Colonic mucosa (tissue), 4 donors: Measurements from ENCODE around the gene PRRX1. TPM values are rescaled to one million over a fixed set of nuclear protein-coding genes. Genes with fewer than 3 reads are reported as not detected.

Source experiments
- DNase-seq: peaks from one replicate; pipeline ENCODE4 v3.0.0-alpha.2; 2020
- H3K27ac ChIP-seq: fragments of 200-600 bp; one replicate; pipeline ENCODE4 v1.8.0; 2021
- H3K27me3 ChIP-seq: fragments of 200-600 bp; one replicate; pipeline ENCODE4 v1.8.0; 2021
- H3K36me3 ChIP-seq: fragments of 200-600 bp; one replicate; pipeline ENCODE4 v1.8.0; 2021
- H3K4me1 ChIP-seq: fragments of 200-600 bp; one replicate; pipeline ENCODE4 v1.8.0; 2021; ENCODE audit warnings: mild to moderate bottlenecking
- H3K4me3 ChIP-seq: fragments of 200-600 bp; one replicate; pipeline ENCODE4 v1.8.0; 2021
- H3K9ac ChIP-seq, 2 donors: one replicate each; pipeline ENCODE4 v1.7.0; 2013; ENCODE audit warnings: control low read depth in 2 of 2, low read depth in 2 of 2, low read length in 2 of 2
- H3K9me3 ChIP-seq: fragments of 200-600 bp; one replicate; pipeline ENCODE4 v1.8.0; 2021
- CTCF ChIP-seq: fragments of 200-600 bp; IDR thresholded peaks from one replicate; pipeline ENCODE4 v1.8.0; 2022; ENCODE audit warnings: antibody characterized with exemption, mild to moderate bottlenecking
- intact Hi-C: fragments of 100-400 bp; cut with DNase I; formaldehyde crosslinking; loops from one replicate; pipeline ENCODE4 v1.14.1; 2022
- total RNA-seq, 2 donors: library from RNA; stranded (reverse); fragmentation: NEBNext Ultra II Directional in 1 of 2; extraction: Animal tissue kit (Norgen Biotek cat#: 25700) in 1 of 2; gene quantifications; one replicate each; pipeline ENCODE4 v1.2.1, GENCODE V29; 2021
- donor health status: healthy.
- donor health status: DM: no; HTN: no; CAD: no.
- donor health status: DM: no; HTN: no; CAD: no.

PRRX1 gene
- total RNA-seq, 2 donors from 2014 or later = 1.5 to 2.5 TPM

GRCh38 chr1:170661646-170662411 lies 2.1 kb upstream of the PRRX1 start:
- TF ChIP-seq CTCF = no peak
- Histone ChIP-seq H3K9ac (no peak overlapping the region), H3K27ac (no peak overlapping the region), H3K9me3 (no peaks in the 10 kb centered on the region), H3K4me1 (peaks cover 7% of the 10 kb centered on the region), H3K27me3 (peaks cover 71% of the 10 kb centered on the region), H3K36me3 (no peaks in the 10 kb centered on the region), H3K4me3 (no peak overlapping the region)
- intact Hi-C loops = no loop called here
- no peak for DNase-seq

- H3K36me3 ChIP-seq = no peaks in the 10 kb centered on the region
- H3K27me3 ChIP-seq = peaks cover 77% of the 10 kb centered on the region
- H3K4me3 ChIP-seq = no peak overlapping the region
- intact Hi-C loops = no loop called here
- H3K9ac ChIP-seq = no peak overlapping the region
- no peak for DNase-seq
- H3K9me3 ChIP-seq = no peaks in the 10 kb centered on the region
- peaks cover 7% of the 10 kb centered on the region for H3K4me1 ChIP-seq
- TF ChIP-seq CTCF = no peak
- H3K27ac ChIP-seq = no peak overlapping the region
Measured at GRCh38 chr1:170662561-170663403, 1.1 kb upstream of the PRRX1 start.

- no peak for TF ChIP-seq CTCF
- Histone ChIP-seq H3K9ac (peak overlapping the region in 1 of 2 donors; percentile 49), H3K9me3 (no peaks in the 10 kb centered on the region), H3K27ac (no peak overlapping the region), H3K4me1 (peaks cover 7% of the 10 kb centered on the region), H3K36me3 (no peaks in the 10 kb centered on the region), H3K4me3 (peak overlapping the region; percentile 45), H3K27me3 (peaks cover 84% of the 10 kb centered on the region)
- no peak for DNase-seq
- intact Hi-C loops = no loop called here
Measured at GRCh38 chr1:170663404-170664092, 383 bp upstream of the PRRX1 start.

GRCh38 chr1:170664828-170665612 lies 1.1 kb downstream of the PRRX1 start:
- H3K27ac ChIP-seq = no peak overlapping the region
- H3K9me3 ChIP-seq = no peaks in the 10 kb centered on the region
- H3K4me1 ChIP-seq = peaks cover 7% of the 10 kb centered on the region
- intact Hi-C loops = no loop called here
- no peaks in the 10 kb centered on the region for H3K36me3 ChIP-seq
- peak overlapping the region in 1 of 2 donors; percentile 49 for H3K9ac ChIP-seq
- peak overlapping the region; percentile 45 for H3K4me3 ChIP-seq
- no peak for TF ChIP-seq CTCF
- peak; percentile 30 for DNase-seq
- peaks cover 88% of the 10 kb centered on the region for H3K27me3 ChIP-seq

- H3K36me3 ChIP-seq = no peaks in the 10 kb centered on the region
- peaks cover 88% of the 10 kb centered on the region for H3K27me3 ChIP-seq
- intact Hi-C loops = no loop called here
- no peaks in the 10 kb centered on the region for H3K9me3 ChIP-seq
- H3K9ac ChIP-seq = no peak overlapping the region
- no peak for TF ChIP-seq CTCF
- H3K4me3 ChIP-seq = no peak overlapping the region
- no peak overlapping the region for H3K27ac ChIP-seq
- no peak for DNase-seq
- peaks cover 7% of the 10 kb centered on the region for H3K4me1 ChIP-seq
Measured at GRCh38 chr1:170665629-170666028, 1.7 kb downstream of the PRRX1 start.
